ENCODE measurements around the gene CNTNAP5.

Gene CNTNAP5

GRCh38 chr2:124538549-124538948 lies 513.5 kb downstream of the CNTNAP5 start:
- peaks cover 2% of the 10 kb centered on the region; the same call in 1 of the 2 replicates for H3K4me1 ChIP-seq (ENCODE audit: insufficient read depth, low read length)
- H3K9ac ChIP-seq (ENCODE audit: low read depth, low read length): no peak overlapping the region
- H3K9me3 ChIP-seq (ENCODE audit: control insufficient read depth, insufficient read depth, low read length): no peaks in the 10 kb centered on the region
- H3K36me3 ChIP-seq (ENCODE audit: insufficient read depth, low read length): no peaks in the 10 kb centered on the region

GRCh38 chr2:124540805-124541204 lies 515.7 kb downstream of the CNTNAP5 start:
- no peaks in the 10 kb centered on the region for H3K9me3 ChIP-seq (ENCODE audit: control insufficient read depth, insufficient read depth, low read length)
- no peak overlapping the region for H3K9ac ChIP-seq (ENCODE audit: low read depth, low read length)
- H3K36me3 ChIP-seq (ENCODE audit: insufficient read depth, low read length): no peaks in the 10 kb centered on the region
- H3K4me1 ChIP-seq (ENCODE audit: insufficient read depth, low read length): no peaks in the 10 kb centered on the region

- Histone ChIP-seq H3K9ac (ENCODE audit: low read depth, low read length) (no peak overlapping the region), H3K9me3 (ENCODE audit: control insufficient read depth, insufficient read depth, low read length) (no peaks in the 10 kb centered on the region), H3K36me3 (ENCODE audit: insufficient read depth, low read length) (no peaks in the 10 kb centered on the region), H3K4me1 (ENCODE audit: insufficient read depth, low read length) (no peaks in the 10 kb centered on the region)
Observed at GRCh38 chr2:124542932-124543640, 518.0 kb downstream of the CNTNAP5 start.

GRCh38 chr2:124547700-124548099 lies 522.6 kb downstream of the CNTNAP5 start:
- no peaks in the 10 kb centered on the region for H3K4me1 ChIP-seq (ENCODE audit: insufficient read depth, low read length)
- no peak overlapping the region for H3K9ac ChIP-seq (ENCODE audit: low read depth, low read length)
- no peaks in the 10 kb centered on the region for H3K36me3 ChIP-seq (ENCODE audit: insufficient read depth, low read length)
- no peaks in the 10 kb centered on the region for H3K9me3 ChIP-seq (ENCODE audit: control insufficient read depth, insufficient read depth, low read length)

- no peaks in the 10 kb centered on the region for H3K36me3 ChIP-seq (ENCODE audit: insufficient read depth, low read length)
- no peak overlapping the region for H3K9ac ChIP-seq (ENCODE audit: low read depth, low read length)
- no peaks in the 10 kb centered on the region for H3K9me3 ChIP-seq (ENCODE audit: control insufficient read depth, insufficient read depth, low read length)
- H3K4me1 ChIP-seq (ENCODE audit: insufficient read depth, low read length): no peaks in the 10 kb centered on the region
Observed at GRCh38 chr2:124558277-124558905, 533.3 kb downstream of the CNTNAP5 start.

- H3K36me3 ChIP-seq (ENCODE audit: insufficient read depth, low read length): no peaks in the 10 kb centered on the region
- H3K9ac ChIP-seq (ENCODE audit: low read depth, low read length): no peak overlapping the region
- H3K9me3 ChIP-seq (ENCODE audit: control insufficient read depth, insufficient read depth, low read length): no peaks in the 10 kb centered on the region
- H3K4me1 ChIP-seq (ENCODE audit: insufficient read depth, low read length): no peaks in the 10 kb centered on the region
Observed at GRCh38 chr2:124559236-124559635, 534.1 kb downstream of the CNTNAP5 start.

GRCh38 chr2:124560592-124561112 lies 535.6 kb downstream of the CNTNAP5 start:
- H3K9me3 ChIP-seq (ENCODE audit: control insufficient read depth, insufficient read depth, low read length): no peaks in the 10 kb centered on the region
- H3K9ac ChIP-seq (ENCODE audit: low read depth, low read length): no peak overlapping the region
- no peaks in the 10 kb centered on the region for H3K36me3 ChIP-seq (ENCODE audit: insufficient read depth, low read length)
- no peaks in the 10 kb centered on the region for H3K4me1 ChIP-seq (ENCODE audit: insufficient read depth, low read length)

GRCh38 chr2:124561486-124561885 lies 536.4 kb downstream of the CNTNAP5 start:
- Histone ChIP-seq H3K4me1 (ENCODE audit: insufficient read depth, low read length) (no peaks in the 10 kb centered on the region; the same call in 1 of the 2 replicates), H3K9me3 (ENCODE audit: control insufficient read depth, insufficient read depth, low read length) (no peaks in the 10 kb centered on the region), H3K36me3 (ENCODE audit: insufficient read depth, low read length) (no peaks in the 10 kb centered on the region), H3K9ac (ENCODE audit: low read depth, low read length) (no peak overlapping the region)

GRCh38 chr2:124563426-124563825 lies 538.3 kb downstream of the CNTNAP5 start:
- no peaks in the 10 kb centered on the region; the same call in 1 of the 2 replicates for H3K4me1 ChIP-seq (ENCODE audit: insufficient read depth, low read length)
- H3K36me3 ChIP-seq (ENCODE audit: insufficient read depth, low read length): no peaks in the 10 kb centered on the region
- H3K9me3 ChIP-seq (ENCODE audit: control insufficient read depth, insufficient read depth, low read length): no peaks in the 10 kb centered on the region
- H3K9ac ChIP-seq (ENCODE audit: low read depth, low read length): no peak overlapping the region

GRCh38 chr2:124566518-124566970 lies 541.5 kb downstream of the CNTNAP5 start:
- no peaks in the 10 kb centered on the region; the same call in 1 of the 2 replicates for H3K4me1 ChIP-seq (ENCODE audit: insufficient read depth, low read length)
- no peaks in the 10 kb centered on the region for H3K9me3 ChIP-seq (ENCODE audit: control insufficient read depth, insufficient read depth, low read length)
- no peak overlapping the region for H3K9ac ChIP-seq (ENCODE audit: low read depth, low read length)
- no peaks in the 10 kb centered on the region for H3K36me3 ChIP-seq (ENCODE audit: insufficient read depth, low read length)

GRCh38 chr2:124570872-124571271 lies 545.8 kb downstream of the CNTNAP5 start:
- no peaks in the 10 kb centered on the region for H3K36me3 ChIP-seq (ENCODE audit: insufficient read depth, low read length)
- no peak overlapping the region for H3K9ac ChIP-seq (ENCODE audit: low read depth, low read length)
- H3K4me1 ChIP-seq (ENCODE audit: insufficient read depth, low read length): no peaks in the 10 kb centered on the region; the same call in 1 of the 2 replicates
- no peaks in the 10 kb centered on the region for H3K9me3 ChIP-seq (ENCODE audit: control insufficient read depth, insufficient read depth, low read length)

GRCh38 chr2:124571836-124572235 lies 546.7 kb downstream of the CNTNAP5 start:
- no peaks in the 10 kb centered on the region for H3K36me3 ChIP-seq (ENCODE audit: insufficient read depth, low read length)
- no peaks in the 10 kb centered on the region for H3K9me3 ChIP-seq (ENCODE audit: control insufficient read depth, insufficient read depth, low read length)
- H3K4me1 ChIP-seq (ENCODE audit: insufficient read depth, low read length): no peaks in the 10 kb centered on the region
- no peak overlapping the region for H3K9ac ChIP-seq (ENCODE audit: low read depth, low read length)

GRCh38 chr2:124572934-124573634 lies 548.0 kb downstream of the CNTNAP5 start:
- Histone ChIP-seq H3K9me3 (ENCODE audit: control insufficient read depth, insufficient read depth, low read length) (no peaks in the 10 kb centered on the region), H3K9ac (ENCODE audit: low read depth, low read length) (no peak overlapping the region), H3K4me1 (ENCODE audit: insufficient read depth, low read length) (no peaks in the 10 kb centered on the region), H3K36me3 (ENCODE audit: insufficient read depth, low read length) (no peaks in the 10 kb centered on the region)

- H3K36me3 ChIP-seq (ENCODE audit: insufficient read depth, low read length): no peaks in the 10 kb centered on the region
- no peaks in the 10 kb centered on the region for H3K9me3 ChIP-seq (ENCODE audit: control insufficient read depth, insufficient read depth, low read length)
- no peaks in the 10 kb centered on the region for H3K4me1 ChIP-seq (ENCODE audit: insufficient read depth, low read length)
- H3K9ac ChIP-seq (ENCODE audit: low read depth, low read length): no peak overlapping the region
Observed at GRCh38 chr2:124575497-124575896, 550.4 kb downstream of the CNTNAP5 start.
